Stimulated activated CD8-positive, alpha-beta memory T cell treated with anti-CD3 and anti-CD28 coated beads, Interleukin-2, amount 100 ng/mL, for 48 hours (primary cell): ENCODE measurements around the gene SHISA7.

Source experiments
- DNase-seq, 2 donors: peaks; one replicate each; pipeline ENCODE4 v3.0.0-alpha.2; 2020; ENCODE audit warnings: low read depth in 2 of 2

The SHISA7 gene

GRCh38 chr19:55443045-55443823 is at the start of gene SHISA7:
Gene SHISA7 (minus strand): TSS chr19:55443300. CDS start chr19:55442863, 437 bp downstream.
- no peak for DNase-seq

DNA sequence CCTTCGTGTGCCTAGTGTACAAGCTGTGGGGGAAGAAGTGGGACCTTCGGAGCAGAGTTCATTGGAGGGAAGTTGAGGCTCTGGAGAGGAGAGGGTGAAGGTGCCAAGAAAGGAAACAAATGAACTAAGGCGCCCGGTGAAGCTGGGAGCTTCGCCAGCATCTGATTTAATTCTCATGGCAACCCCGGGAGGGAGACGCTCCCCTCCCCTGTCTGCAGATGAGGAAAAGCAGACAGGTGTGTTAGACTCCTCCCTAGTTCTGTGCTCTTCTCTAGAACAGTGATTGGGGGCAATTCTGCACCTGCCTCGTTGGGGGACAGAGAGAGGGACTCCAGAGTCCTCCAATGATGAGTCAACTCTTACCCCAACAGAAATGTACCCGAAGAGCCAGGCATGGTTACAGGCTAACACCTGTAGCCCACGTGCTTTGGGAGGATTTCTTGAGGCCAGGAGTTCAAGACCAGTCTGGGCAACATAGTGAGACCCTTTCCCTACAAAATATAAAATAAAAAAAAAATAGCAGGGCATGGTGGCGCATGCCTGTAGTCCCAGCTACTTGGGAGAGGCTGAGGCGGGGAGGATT is 49.4 kb upstream of the SHISA7 start:
- no peak for DNase-seq

GRCh38 chr19:55491546-55492360 is 48.7 kb upstream of the SHISA7 start:
- no peak for DNase-seq

DNA sequence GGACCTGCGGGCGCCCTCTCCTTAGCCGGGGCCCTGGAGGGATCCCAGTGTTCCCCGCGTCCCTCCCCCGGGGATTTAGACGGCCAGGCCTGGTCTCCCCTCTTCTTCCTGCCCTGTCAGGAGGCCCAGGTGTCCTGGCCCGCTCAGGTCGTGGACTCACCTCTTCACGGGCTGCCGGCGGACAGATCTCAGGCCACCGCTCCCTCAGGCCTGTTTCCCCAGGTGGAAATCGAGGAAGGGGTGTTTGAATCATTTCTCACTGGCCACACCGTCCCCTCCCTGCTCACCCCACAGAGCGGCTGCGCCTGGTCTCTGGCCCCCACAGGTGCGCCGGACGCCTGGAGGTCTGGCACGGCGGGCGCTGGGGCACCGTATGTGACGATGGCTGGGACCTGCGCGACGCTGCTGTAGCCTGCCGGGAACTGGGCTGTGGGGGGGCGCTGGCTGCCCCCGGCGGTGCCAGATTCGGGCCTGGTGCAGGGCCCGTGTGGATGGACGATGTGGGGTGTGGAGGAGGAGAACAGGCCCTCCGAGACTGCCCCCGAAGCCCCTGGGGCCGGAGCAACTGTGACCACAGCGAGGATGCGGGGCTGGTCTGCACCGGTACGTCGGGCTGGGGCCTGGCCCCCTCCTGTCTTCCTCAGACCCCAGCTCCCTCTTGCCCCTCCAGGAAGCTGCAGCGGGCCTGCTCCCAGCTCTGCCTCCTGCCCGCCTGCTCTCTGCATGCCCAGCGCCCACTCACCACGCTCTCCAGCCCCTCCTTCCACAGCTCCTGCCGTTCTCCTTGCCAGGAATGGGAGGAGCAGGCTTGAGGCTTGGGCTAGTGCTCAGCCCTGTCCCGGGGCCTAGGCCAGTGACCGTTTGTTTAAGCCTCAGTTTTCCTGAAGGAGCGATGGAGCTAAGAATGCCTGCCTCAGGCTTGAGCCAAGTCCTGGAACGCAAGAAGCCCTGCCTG is 47.7 kb upstream of the SHISA7 start:
- no peak for DNase-seq

DNA sequence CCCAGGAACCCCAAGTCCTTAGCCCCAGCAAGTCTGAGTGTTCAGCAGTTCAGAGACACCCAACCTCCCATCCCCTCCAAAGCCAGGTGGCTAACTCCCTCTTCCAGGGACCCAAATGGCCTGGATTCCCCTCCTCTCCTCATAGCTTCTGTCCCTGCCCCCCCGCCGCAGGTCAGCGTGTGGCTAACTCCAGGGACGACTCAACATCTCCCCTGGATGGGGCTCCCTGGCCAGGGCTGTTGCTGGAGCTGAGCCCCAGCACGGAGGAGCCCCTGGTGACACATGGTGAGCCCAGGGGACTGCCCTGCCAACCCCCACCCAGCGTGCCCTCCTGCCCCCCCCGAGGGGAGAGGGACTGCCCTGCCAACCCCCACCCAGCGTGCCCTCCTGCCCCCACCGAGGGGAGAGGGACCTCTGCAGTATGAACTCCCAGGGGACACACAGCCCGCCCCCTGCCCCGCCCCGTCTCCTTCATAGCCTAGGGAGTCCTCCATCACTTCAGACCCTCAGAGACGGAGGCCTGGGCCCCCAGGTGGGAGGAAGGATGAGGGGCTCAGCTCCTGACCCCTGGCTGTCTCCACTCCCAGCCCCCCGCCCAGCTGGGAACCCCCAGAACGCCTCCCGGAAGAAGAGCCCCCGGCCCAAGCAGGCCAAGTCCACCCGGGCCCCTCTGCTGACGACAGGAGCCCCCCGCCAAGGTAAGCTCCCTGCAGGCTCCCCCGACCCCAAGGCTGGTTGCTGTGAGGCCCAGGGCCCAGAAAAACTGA is 46.8 kb upstream of the SHISA7 start:
- DNase-seq: no peak

GRCh38 chr19:55488986-55489710 is 46.0 kb upstream of the SHISA7 start:
- no peak for DNase-seq

GRCh38 chr19:55487924-55488687 is 45.0 kb upstream of the SHISA7 start, which contains the start of gene SSC5D:
Gene SSC5D (plus strand): TSS chr19:55488436. CDS start chr19:55488590, 154 bp downstream.
- no peak for DNase-seq

GRCh38 chr19:55486971-55487923 is 44.1 kb upstream of the SHISA7 start:
- peak; percentile 37 to 45 for DNase-seq

- no peak for DNase-seq
Measured at GRCh38 chr19:55486043-55486970, 43.2 kb upstream of the SHISA7 start.

DNA sequence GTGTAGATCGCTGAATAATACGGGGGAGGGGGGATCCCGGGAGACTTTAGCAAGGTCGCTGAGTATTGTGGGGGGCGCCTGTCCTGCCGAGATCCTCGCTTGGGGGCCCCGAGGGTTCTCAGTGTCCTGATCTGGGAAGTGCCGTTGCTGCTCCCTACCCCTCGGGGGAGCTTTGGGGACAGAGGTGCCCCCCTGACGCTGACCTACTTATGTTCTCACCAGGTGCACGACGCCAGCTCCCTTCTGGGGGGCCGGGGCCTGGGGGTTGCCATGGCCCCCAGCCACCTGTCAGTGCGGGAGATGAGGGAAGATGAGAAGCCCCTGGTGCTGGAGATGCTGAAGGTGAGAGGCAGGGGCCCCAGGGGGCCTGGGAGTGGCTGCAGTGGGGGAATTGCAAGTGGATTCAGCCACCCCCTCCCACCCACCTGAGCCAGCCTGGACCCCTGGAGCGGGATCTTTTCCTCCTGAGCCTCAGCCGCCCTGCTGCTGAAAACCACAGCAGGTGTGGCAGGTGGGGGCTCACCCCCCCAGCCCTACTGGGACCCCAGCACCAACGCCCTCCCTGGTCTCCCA is 42.4 kb upstream of the SHISA7 start:
- no peak for DNase-seq

- DNase-seq: peak; percentile 50 to 54
Measured at GRCh38 chr19:55484593-55485438, 41.7 kb upstream of the SHISA7 start, which contains the start of gene NAT14. Gene NAT14 (plus strand): TSS chr19:55485188. CDS start chr19:55485709, 521 bp downstream.

DNA sequence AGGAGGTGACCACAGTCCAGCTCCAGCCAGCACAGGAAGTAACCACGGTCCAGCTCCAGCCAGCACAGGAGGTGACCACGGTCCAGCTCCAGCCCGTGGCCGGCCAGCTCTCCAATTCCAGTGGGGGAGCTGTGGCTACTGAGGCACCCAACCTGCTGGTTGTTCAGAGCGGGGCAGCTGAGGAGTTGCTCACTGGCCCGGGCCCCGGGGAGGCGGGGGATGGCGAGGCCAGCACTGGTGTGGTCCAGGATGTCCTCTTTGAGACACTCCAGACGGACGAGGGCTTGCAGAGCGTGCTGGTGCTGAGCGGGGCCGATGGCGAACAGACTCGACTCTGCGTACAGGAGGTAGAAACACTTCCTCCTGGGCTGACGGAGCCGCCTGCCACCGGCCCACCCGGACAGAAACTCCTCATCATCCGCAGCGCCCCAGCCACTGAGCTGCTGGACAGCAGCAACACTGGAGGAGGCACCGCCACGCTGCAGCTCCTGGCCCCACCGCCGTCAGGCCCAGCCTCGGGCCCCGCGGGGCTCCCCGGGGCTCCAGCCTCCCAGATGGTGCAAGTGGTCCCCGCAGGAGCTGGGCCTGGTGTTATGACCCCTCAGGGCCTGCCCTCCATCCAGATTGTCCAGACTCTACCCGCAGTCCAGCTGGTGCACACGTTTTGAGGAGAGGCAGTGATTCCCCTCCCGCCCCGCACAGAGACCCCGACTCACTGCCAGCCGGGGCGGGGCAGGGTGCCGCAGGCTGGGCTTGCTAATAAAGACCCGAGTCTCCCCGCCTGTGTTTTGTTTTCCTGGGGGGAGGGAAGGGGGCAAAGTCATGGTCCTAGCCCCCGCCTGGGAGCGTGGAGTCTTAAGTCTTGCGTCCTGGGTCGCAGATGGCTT is 40.8 kb upstream of the SHISA7 start:
- no peak for DNase-seq

DNA sequence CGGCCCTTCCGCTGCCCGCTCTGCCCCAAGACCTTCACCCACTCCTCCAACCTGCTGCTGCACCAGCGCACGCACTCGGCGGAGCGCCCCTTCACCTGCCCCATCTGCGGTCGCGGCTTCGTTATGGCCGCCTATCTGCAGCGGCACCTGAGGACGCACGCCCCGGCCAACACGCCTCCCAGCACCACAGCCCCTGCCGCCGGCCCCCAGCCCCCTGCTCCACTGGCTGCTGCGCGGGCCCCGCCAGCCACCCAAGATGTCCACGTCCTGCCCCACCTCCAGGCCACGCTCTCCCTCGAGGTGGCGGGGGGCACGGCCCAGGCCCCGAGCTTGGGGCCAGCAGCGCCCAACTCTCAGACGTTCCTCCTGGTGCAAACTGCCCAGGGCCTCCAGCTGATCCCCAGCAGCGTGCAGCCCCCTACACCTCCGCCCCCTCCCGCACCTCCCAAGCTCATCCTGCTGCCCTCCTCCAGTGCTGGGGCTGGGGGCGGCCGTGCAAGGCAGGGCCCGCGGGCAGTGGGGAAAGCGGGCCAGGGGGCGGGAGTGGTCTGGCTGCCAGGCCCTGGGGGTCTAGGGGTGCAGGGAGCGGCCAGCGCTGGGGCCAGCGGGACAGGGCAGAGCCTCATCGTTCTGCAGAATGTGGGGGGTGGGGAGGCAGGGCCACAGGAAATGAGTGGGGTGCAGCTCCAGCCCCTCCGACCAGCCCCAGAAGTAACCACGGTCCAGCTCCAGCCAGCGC is 40.0 kb upstream of the SHISA7 start:
- no peak for DNase-seq
